Measurements from ENCODE around the gene KRTAP10-3.
"Not testable (repeated sequence)": the region's sequence is repeated elsewhere in the genome, so short reads cannot be mapped to it uniquely, and the experiment has no call there.

The KRTAP10-3 gene

GRCh38 chr21:44566403-44566802, 7.8 kb upstream of the KRTAP10-3 start:
- Histone ChIP-seq H3K27me3 (ENCODE audit: insufficient read depth, low read length) (no peaks in the 10 kb centered on the region), H2AFZ (ENCODE audit: insufficient read depth, low read length, poor library complexity) (no peak overlapping the region), H3K18ac (ENCODE audit: low read length) (no peak overlapping the region), H4K12ac (ENCODE audit: low read depth, low read length) (no peak overlapping the region), H2BK12ac (ENCODE audit: low read length) (no peak overlapping the region), H3K9ac (ENCODE audit: low read length) (no peak overlapping the region), H3K4me2 (ENCODE audit: low read length) (no peak overlapping the region), H2BK5ac (ENCODE audit: low read depth, low read length, poor library complexity) (no peak overlapping the region), H4K91ac (ENCODE audit: low read depth, low read length) (no peak overlapping the region), H3K23ac (ENCODE audit: low read length) (no peak overlapping the region), H2BK120ac (ENCODE audit: insufficient read depth, low read length, poor library complexity) (no peak overlapping the region), H3K14ac (ENCODE audit: low read length) (no peak overlapping the region), H3K4me3 (ENCODE audit: low read depth, low read length) (no peak overlapping the region), H3K79me2 (ENCODE audit: control insufficient read depth, insufficient read depth, low read length, poor library complexity) (no peaks in the 10 kb centered on the region), H3K4me1 (ENCODE audit: control insufficient read depth in 1 of 2, insufficient read depth in 2 of 2, low read length in 2 of 2) (no peaks in the 10 kb centered on the region), H3K9me3 (ENCODE audit: insufficient read depth, low read depth, low read length) (peaks cover 2% of the 10 kb centered on the region), H3K4ac (ENCODE audit: low read depth, low read length) (no peak overlapping the region), H3K36me3 (ENCODE audit: control insufficient read depth in 1 of 2, insufficient read depth in 2 of 2, low read length in 2 of 2) (no peaks in the 10 kb centered on the region), H3K27ac (ENCODE audit: low read depth, low read length) (no peak overlapping the region), H2AK5ac (ENCODE audit: low read length) (no peak overlapping the region), H4K8ac (ENCODE audit: low read depth, low read length) (no peak overlapping the region), H3K79me1 (ENCODE audit: low read length) (no peaks in the 10 kb centered on the region)
- peak in 1 of 2 donors; percentile 7 for DNase-seq
- WGBS (ENCODE audit: extremely low coverage, insufficient coverage, insufficient read length) = no CpG with 5 or more reads among the region's 1 CpG

GRCh38 chr21:44564886-44565598, 6.4 kb upstream of the KRTAP10-3 start:
- Histone ChIP-seq H2BK120ac (ENCODE audit: insufficient read depth, low read length, poor library complexity) (no peak overlapping the region), H3K79me1 (ENCODE audit: low read length) (no peaks in the 10 kb centered on the region), H2BK5ac (ENCODE audit: low read depth, low read length, poor library complexity) (no peak overlapping the region), H3K18ac (ENCODE audit: low read length) (no peak overlapping the region), H4K91ac (ENCODE audit: low read depth, low read length) (no peak overlapping the region), H3K14ac (ENCODE audit: low read length) (no peak overlapping the region), H3K9me3 (ENCODE audit: insufficient read depth, low read depth, low read length) (no peaks in the 10 kb centered on the region), H4K8ac (ENCODE audit: low read depth, low read length) (no peak overlapping the region), H2BK12ac (ENCODE audit: low read length) (no peak overlapping the region), H3K36me3 (ENCODE audit: control insufficient read depth in 1 of 2, insufficient read depth in 2 of 2, low read length in 2 of 2) (no peaks in the 10 kb centered on the region), H3K9ac (ENCODE audit: low read length) (no peak overlapping the region), H3K23ac (ENCODE audit: low read length) (no peak overlapping the region), H3K4me2 (ENCODE audit: low read length) (no peak overlapping the region), H3K4ac (ENCODE audit: low read depth, low read length) (no peak overlapping the region), H3K4me1 (ENCODE audit: control insufficient read depth in 1 of 2, insufficient read depth in 2 of 2, low read length in 2 of 2) (no peaks in the 10 kb centered on the region), H3K27me3 (ENCODE audit: insufficient read depth, low read length) (no peaks in the 10 kb centered on the region), H2AK5ac (ENCODE audit: low read length) (no peak overlapping the region), H2AFZ (ENCODE audit: insufficient read depth, low read length, poor library complexity) (no peak overlapping the region), H4K12ac (ENCODE audit: low read depth, low read length) (no peak overlapping the region), H3K4me3 (ENCODE audit: low read depth, low read length) (no peak overlapping the region), H3K79me2 (ENCODE audit: control insufficient read depth, insufficient read depth, low read length, poor library complexity) (no peaks in the 10 kb centered on the region), H3K27ac (ENCODE audit: low read depth, low read length) (no peak overlapping the region)
- DNase-seq = no peak
- no CpG with 5 or more reads among the region's 1 CpG for WGBS (ENCODE audit: extremely low coverage, insufficient coverage, insufficient read length)

- WGBS (ENCODE audit: extremely low coverage, insufficient coverage, insufficient read length) = no CpG with 5 or more reads among the region's 1 CpG
- no peak overlapping the region for H4K8ac ChIP-seq (ENCODE audit: low read depth, low read length)
- no peak overlapping the region for H4K12ac ChIP-seq (ENCODE audit: low read depth, low read length)
- no peaks in the 10 kb centered on the region for H3K79me2 ChIP-seq (ENCODE audit: control insufficient read depth, insufficient read depth, low read length, poor library complexity)
- H3K79me1 ChIP-seq (ENCODE audit: low read length) = no peaks in the 10 kb centered on the region
- H3K4ac ChIP-seq (ENCODE audit: low read depth, low read length) = no peak overlapping the region
- no peak for DNase-seq
- peaks cover 2% of the 10 kb centered on the region for H3K9me3 ChIP-seq (ENCODE audit: insufficient read depth, low read depth, low read length)
- H3K36me3 ChIP-seq (ENCODE audit: control insufficient read depth in 1 of 2, insufficient read depth in 2 of 2, low read length in 2 of 2) = no peaks in the 10 kb centered on the region
- no peak overlapping the region for H4K91ac ChIP-seq (ENCODE audit: low read depth, low read length)
- H3K27me3 ChIP-seq (ENCODE audit: insufficient read depth, low read length) = no peaks in the 10 kb centered on the region
- H3K4me3 ChIP-seq (ENCODE audit: low read depth, low read length) = no peak overlapping the region
- H2AFZ ChIP-seq (ENCODE audit: insufficient read depth, low read length, poor library complexity) = no peak overlapping the region
- H3K4me1 ChIP-seq (ENCODE audit: control insufficient read depth in 1 of 2, insufficient read depth in 2 of 2, low read length in 2 of 2) = no peaks in the 10 kb centered on the region
- H3K27ac ChIP-seq (ENCODE audit: low read depth, low read length) = no peak overlapping the region
- no peak overlapping the region for H2AK5ac ChIP-seq (ENCODE audit: low read length)
- H2BK120ac ChIP-seq (ENCODE audit: insufficient read depth, low read length, poor library complexity) = no peak overlapping the region
- H2BK5ac ChIP-seq (ENCODE audit: low read depth, low read length, poor library complexity) = no peak overlapping the region
- H3K18ac ChIP-seq (ENCODE audit: low read length) = no peak overlapping the region
- no peak overlapping the region for H3K4me2 ChIP-seq (ENCODE audit: low read length)
- H3K14ac ChIP-seq (ENCODE audit: low read length) = no peak overlapping the region
- H2BK12ac ChIP-seq (ENCODE audit: low read length) = no peak overlapping the region
- H3K9ac ChIP-seq (ENCODE audit: low read length) = no peak overlapping the region
- no peak overlapping the region for H3K23ac ChIP-seq (ENCODE audit: low read length)
Measured at GRCh38 chr21:44564099-44564498, 5.5 kb upstream of the KRTAP10-3 start.

- not testable (repeated sequence) for H3K4me3 ChIP-seq (ENCODE audit: low read depth, low read length); H3K9me3 ChIP-seq (ENCODE audit: insufficient read depth, low read depth, low read length); H3K4ac ChIP-seq (ENCODE audit: low read depth, low read length); H3K9ac ChIP-seq (ENCODE audit: low read length); H3K18ac ChIP-seq (ENCODE audit: low read length); H3K79me1 ChIP-seq (ENCODE audit: low read length); H4K12ac ChIP-seq (ENCODE audit: low read depth, low read length); H2BK5ac ChIP-seq (ENCODE audit: low read depth, low read length, poor library complexity); H4K8ac ChIP-seq (ENCODE audit: low read depth, low read length); H3K27ac ChIP-seq (ENCODE audit: low read depth, low read length); DNase-seq; H3K4me2 ChIP-seq (ENCODE audit: low read length); H3K79me2 ChIP-seq (ENCODE audit: control insufficient read depth, insufficient read depth, low read length, poor library complexity); H3K23ac ChIP-seq (ENCODE audit: low read length); H3K4me1 ChIP-seq (ENCODE audit: control insufficient read depth in 1 of 2, insufficient read depth in 2 of 2, low read length in 2 of 2); H2AFZ ChIP-seq (ENCODE audit: insufficient read depth, low read length, poor library complexity); H4K91ac ChIP-seq (ENCODE audit: low read depth, low read length); H2AK5ac ChIP-seq (ENCODE audit: low read length); H2BK12ac ChIP-seq (ENCODE audit: low read length); H3K36me3 ChIP-seq (ENCODE audit: control insufficient read depth in 1 of 2, insufficient read depth in 2 of 2, low read length in 2 of 2); H3K27me3 ChIP-seq (ENCODE audit: insufficient read depth, low read length); H3K14ac ChIP-seq (ENCODE audit: low read length); H2BK120ac ChIP-seq (ENCODE audit: insufficient read depth, low read length, poor library complexity)
- no CpG with 5 or more reads among the region's 10 CpGs for WGBS (ENCODE audit: extremely low coverage, insufficient coverage, insufficient read length)
Measured at GRCh38 chr21:44558329-44558675, 293 bp downstream of the KRTAP10-3 start.
